CD1c-positive myeloid dendritic cell (primary cell): ENCODE measurements around the gene VPS13D.
"Not testable (repeated sequence)": the region's sequence is repeated elsewhere in the genome, so short reads cannot be mapped to it uniquely, and the experiment has no call there.

Experiments used
- DNase-seq: peaks from one replicate; pipeline ENCODE4 v3.0.0-alpha.2; 2016; ENCODE audit errors: extremely low spot score

VPS13D gene

GRCh38 chr1:12469990-12470389 is 240.2 kb downstream of the VPS13D start:
- DNase-seq, result no peak

- not testable (repeated sequence) for DNase-seq
These were observed 241.1 kb downstream of the VPS13D start for GRCh38 chr1:12470916-12471315.

DNA sequence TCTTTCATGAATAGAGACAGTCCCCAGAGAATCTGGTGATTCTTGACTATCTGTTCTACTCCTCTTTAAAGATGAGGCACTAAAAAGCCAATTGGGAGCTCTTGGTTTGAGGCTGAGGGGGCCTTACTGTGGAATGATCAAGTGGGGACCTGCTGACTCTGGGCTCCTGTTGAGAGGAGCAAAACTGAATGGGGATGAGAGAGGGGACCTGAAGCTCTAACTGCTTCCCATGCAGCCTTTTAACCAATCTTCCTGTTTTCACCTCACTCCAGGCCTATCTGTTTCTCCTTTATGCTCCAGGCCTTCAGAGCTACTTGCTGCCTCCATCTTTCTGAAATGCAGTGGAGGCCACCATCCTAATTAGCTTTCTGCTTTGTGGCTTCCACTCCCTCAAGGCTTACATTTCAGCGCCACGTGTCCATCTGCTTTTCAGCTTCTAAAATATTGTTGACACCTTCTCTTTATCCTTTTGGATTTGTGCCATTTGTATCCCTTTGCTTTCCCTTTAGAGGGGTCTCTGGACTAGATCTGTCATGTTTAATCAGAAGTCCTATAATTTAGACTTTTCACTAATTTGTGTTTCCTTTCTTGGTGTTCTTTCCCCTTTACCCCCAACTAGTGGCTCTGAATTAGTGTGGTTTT is 242.4 kb downstream of the VPS13D start:
- DNase-seq, result no peak

GRCh38 chr1:12472798-12473551 is 243.1 kb downstream of the VPS13D start:
- DNase-seq, result peak; percentile 19

DNA sequence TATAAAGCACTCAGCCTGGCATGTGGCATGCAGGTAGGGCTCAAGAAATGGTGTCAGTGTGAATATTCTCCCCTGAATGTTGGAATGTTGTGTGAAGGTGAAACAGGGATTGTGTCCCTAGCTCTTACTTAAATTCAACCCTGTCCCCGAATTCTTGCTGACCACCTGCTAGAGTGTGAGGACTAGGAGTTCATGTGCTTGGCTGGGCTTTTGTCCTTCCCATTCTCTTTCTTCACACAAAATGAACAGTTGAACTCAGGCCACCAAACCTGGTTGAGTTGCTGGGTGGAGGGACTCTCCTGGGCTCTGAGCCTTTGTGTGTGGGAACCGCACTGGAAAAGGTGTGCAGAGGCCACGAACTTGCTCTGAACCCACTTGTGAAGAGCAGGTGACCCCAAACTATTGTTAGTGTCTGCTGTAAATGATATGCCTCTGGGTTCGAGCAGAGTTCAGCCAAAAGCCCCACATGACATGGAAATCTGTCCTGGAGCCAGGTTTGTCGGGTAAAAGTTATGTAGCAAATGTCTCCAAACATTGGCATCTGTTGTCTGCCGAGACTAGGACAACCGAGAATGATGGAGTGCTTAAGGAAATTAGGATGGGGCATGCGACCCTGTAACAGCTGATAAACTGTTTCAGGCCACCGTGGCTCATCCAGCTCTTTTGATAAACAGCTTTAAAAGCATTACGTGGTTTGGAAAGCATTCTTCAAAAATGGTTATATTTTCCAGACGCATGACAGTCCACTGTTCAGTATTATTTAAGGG is 243.9 kb downstream of the VPS13D start:
- no peak for DNase-seq

GRCh38 chr1:12475101-12475500 is 245.3 kb downstream of the VPS13D start:
- no peak for DNase-seq

GRCh38 chr1:12475530-12475934 is 245.7 kb downstream of the VPS13D start:
- DNase-seq, result no peak

DNA sequence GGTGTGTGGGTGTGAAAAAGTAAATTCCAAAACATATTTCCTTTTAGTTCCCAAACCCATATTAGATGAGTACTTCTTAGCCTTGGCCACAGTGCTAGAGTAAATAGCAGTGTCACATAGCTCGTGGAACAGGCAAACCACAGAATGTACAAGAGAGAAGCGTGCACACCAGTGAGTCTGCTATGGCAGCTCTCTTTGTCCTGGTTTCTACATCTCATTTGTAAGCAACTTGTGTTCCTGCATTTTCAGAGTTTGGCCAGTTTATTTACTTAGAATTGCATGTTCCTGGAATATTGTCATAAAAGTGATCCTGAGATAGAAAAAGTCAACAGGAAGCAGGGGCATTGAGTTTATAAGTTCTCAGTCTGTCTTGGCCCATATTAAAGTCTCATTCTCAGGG is 246.1 kb downstream of the VPS13D start:
- no peak for DNase-seq

- no peak for DNase-seq
These were observed 247.5 kb downstream of the VPS13D start for GRCh38 chr1:12477314-12477713.

DNA sequence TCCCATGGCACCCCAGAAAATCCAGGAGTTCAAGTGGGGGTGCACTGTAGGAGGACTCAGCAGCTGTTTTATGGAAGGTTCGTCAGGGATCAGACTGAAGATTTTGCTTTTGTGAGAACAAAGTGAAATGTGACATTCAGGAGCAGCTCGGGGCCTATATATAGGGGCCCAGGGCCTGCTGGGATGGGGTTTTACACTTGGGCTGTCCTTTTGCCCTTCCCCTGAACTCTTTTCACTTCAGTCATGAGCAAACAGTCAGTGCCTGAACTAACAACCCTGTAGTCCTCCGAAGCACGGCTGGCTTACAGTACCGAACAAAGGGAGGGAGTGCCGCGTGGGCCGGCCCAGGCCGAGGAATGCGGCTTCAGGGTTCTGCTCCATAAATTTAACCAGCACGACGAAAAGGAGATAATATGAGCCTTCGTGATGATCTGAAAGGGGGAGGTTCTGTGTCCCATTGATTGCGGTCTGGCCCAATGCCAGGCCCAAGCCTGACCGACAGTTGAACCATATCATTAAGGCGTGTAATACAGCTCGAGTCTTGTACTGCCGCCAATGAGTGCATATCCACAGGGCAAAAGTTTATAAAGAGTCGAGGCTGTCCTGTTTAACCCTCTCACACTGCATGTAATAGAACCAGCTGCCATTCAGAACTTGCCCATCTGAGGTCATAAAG is 248.2 kb downstream of the VPS13D start:
- no peak for DNase-seq

DNA sequence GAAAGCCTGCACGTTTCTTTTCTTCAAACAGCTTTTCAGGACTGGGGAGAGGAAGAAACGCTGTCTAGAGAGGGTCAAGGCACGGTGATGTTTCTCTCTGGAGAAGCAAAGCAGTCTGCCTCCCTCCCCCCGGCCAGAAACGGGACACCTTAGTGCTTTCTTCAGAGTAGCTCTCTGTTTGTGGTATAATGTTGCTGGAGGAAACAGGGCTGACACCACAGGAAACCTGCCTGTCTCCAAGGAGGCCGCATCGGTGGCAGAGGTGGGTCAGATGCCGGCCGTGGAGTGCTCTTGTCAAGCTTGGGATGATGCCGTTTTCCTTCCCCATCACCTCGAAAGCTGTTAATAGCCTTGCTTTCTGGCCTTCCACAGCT is 248.8 kb downstream of the VPS13D start:
- DNase-seq, result no peak

GRCh38 chr1:12479311-12479710 is 249.5 kb downstream of the VPS13D start:
- no peak for DNase-seq

DNA sequence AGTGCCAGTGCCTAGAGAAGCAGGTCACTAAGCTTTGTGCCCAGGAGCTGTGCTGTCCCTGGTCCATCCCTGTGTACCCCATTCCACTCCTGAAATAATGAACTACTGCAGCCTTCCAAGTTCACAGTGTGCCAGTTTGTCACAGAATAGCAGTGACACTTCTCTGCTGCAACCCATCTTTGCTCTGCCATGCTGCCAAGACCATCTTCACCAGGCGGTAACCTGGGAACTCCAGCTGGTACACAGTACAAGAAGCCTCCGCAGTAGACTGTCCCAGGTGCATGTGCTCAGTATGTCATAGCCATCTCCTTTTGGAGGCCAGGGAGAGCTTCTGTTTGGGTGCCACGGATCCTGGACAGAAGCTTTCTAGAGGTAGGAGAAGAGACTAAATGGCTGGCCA is 250.2 kb downstream of the VPS13D start:
- DNase-seq, result no peak

- DNase-seq, result peak; percentile 13
These were observed 251.0 kb downstream of the VPS13D start for GRCh38 chr1:12480748-12481362.

DNA sequence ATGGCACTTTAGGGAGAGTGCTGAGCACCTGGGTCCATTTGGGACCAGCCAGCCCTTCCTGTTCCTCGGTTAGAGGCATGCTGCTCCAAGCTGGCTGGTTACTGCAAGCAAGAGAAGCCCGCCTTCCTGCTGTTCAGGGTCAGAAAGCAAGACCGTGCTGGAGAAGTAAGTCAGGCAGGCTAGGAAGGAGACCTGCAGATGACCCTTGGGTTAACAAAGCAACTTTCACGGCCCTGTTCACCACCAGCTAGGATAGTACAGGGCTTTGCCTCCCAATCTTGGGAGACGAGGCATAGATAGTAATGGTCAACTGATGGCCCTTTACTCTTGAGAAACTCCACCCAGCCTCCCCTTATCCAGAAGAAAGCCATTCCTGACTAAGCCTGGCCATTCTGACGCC is 252.1 kb downstream of the VPS13D start:
- DNase-seq, result no peak

- no peak for DNase-seq
These were observed 253.2 kb downstream of the VPS13D start for GRCh38 chr1:12482988-12483387.

DNA sequence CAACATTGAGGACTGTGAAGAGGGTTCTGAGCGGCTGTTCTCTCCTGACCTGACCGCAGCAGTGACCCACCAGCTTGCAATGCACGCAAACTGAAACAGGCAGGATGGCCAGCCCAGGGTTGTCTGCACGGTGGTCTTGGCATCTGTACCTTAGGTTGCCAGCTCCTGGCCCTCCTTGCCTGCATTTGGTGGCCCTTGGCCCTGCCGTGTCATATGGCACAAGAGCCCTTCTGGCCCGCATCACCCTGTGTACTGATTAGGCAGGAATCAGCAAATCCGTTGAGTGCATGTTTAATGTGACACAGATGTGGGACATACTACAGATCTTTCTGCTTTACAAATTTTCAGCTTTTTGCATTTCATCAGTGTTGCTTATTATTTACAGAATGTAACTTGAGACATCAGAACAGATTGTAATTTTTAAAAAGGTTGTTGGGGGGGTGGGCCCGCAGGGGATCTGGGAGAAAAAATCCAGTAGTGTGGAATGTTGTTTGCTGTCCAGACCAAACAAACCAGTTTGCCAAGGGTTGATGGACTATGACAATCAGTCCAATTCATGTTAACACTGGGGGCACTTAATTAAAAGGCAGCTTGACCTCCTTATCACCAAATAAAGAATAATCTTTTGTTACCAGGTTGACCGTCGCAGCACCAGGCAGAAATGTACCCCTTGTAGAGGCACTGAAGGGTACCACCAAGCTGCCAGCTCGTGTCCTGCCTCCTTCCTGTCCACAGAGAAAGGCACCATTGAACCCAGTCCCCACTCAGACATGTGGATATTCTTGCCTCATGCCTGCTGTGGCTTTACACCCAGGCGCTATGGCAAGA is 255.6 kb downstream of the VPS13D start:
- DNase-seq, result no peak

DNA sequence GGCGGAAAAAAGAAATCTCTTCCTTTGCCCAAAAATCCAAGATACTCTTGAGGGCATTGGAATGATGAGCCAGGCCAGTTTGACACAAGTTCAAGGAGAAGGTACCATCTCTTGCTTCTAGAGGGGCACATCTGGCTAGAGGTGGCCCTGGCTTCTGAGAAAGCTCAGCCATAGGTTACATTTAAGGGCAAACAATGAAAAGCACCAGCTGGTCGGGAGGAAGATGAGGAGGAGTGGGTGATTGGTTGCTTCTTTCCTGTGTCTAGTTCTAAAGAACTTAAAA is 256.2 kb downstream of the VPS13D start:
- no peak for DNase-seq

- DNase-seq, result no peak
These were observed 256.7 kb downstream of the VPS13D start for GRCh38 chr1:12486401-12487005.

- no peak for DNase-seq
These were observed 257.7 kb downstream of the VPS13D start for GRCh38 chr1:12487520-12487919.
